Measurements from ENCODE around the gene THAP3. TPM values are rescaled to one million over a fixed set of nuclear protein-coding genes. Genes with fewer than 3 reads are reported as not detected.

The THAP3 gene
- total and polyA plus RNA-seq, 10 donors: 13.0 to 29.1 (median 17.4) TPM

DNA sequence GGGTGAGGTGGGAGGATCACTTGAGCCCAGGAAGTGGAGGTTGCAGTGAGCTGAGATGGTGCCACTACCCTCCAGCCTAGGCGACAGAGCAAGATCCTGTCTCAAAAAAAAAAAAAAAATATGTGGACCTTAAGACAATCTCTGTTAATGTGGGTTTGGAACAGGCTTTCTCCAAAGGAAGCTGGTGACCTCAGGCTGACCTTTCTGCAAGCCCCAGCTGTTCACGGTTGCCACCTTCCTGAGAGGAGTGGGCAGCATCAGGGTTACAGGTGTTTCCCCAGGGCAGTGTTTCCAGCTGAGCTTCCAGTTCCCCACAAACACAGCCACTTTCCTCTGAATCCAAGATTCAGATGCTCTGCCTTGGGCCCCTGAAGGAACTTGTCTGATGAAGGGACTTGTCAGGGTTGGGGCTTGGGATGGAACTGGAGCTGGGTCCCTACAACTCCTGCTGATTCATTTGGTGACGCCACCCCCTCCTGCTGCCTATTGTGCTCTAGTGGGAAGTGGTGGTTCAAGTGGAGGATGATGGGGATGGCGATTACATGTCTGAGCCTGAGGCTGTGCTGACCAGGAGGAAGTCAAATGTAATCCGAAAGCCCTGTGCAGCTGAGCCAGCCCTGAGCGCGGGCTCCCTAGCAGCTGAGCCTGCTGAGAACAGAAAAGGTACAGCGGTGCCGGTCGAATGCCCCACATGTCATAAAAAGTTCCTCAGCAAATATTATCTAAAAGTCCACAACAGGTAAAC is 42.9 kb upstream of the THAP3 start:
- H3K36me3 ChIP-seq: peaks cover 0 to 17% (median 0%) of the 10 kb centered on the region in 6 donors
- H3K27ac ChIP-seq: peak overlapping the region in 7 of 8 donors; percentile 69 to 98 (median 96)
- peak; percentile 85 for DNase-seq
- TF ChIP-seq POLR2A (IDR thresholded peaks at IDR 0.05) (no peak), POLR2AphosphoS5 (IDR thresholded peaks at IDR 0.05) (peak in 2 of 3 donors; percentile 19 to 56)
- 37 to 56% (median 49%) methylated on average over 10 of the region's 10 CpGs for WGBS, 5 donors
- intact Hi-C loops (cut with DNase I; ENCODE audit: low total_unique reads): no loop called here
- H3K4me3 ChIP-seq: peak overlapping the region in 1 of 8 donors; percentile 90
- peaks cover 18 to 78% (median 52%) of the 10 kb centered on the region in 6 donors for H3K4me1 ChIP-seq
- H3K27me3 ChIP-seq (replicated peaks in 1 of 7): no peaks in the 10 kb centered on the region
- H3K9me3 ChIP-seq: no peaks in the 10 kb centered on the region

DNA sequence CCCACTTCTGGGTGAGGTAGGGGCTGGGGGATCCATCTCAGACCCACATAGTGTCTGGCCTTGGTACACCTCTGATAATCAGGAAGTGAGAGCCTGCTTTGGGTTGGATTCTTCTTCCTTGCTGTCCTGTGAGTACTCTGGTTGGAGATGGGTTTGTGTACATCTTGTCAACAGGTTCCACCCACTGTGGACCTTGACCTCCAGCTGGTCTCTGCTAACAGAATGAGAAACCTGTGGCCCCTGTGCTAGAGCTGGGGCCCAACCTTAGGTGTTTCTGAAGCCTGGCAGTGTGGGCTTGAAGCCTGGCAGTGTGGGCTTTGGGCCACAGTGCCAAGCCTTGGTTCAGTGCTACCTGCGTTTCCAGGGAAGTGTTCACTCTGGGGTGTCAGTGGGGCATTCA is 42.3 kb upstream of the THAP3 start:
- intact Hi-C loops (cut with DNase I; ENCODE audit: low total_unique reads): no loop called here
- H3K27ac ChIP-seq: peak overlapping the region in 7 of 8 donors; percentile 59 to 98 (median 94)
- no peaks in the 10 kb centered on the region for H3K9me3 ChIP-seq
- no peak for DNase-seq
- TF ChIP-seq, protein P1, sequence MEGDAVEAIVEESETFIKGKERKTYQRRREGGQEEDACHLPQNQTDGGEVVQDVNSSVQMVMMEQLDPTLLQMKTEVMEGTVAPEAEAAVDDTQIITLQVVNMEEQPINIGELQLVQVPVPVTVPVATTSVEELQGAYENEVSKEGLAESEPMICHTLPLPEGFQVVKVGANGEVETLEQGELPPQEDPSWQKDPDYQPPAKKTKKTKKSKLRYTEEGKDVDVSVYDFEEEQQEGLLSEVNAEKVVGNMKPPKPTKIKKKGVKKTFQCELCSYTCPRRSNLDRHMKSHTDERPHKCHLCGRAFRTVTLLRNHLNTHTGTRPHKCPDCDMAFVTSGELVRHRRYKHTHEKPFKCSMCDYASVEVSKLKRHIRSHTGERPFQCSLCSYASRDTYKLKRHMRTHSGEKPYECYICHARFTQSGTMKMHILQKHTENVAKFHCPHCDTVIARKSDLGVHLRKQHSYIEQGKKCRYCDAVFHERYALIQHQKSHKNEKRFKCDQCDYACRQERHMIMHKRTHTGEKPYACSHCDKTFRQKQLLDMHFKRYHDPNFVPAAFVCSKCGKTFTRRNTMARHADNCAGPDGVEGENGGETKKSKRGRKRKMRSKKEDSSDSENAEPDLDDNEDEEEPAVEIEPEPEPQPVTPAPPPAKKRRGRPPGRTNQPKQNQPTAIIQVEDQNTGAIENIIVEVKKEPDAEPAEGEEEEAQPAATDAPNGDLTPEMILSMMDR (IDR thresholded peaks at IDR 0.05 in 8 of 11, conservative IDR thresholded peaks at IDR 0.05 in 3 of 11): no peak
- no peak for TF ChIP-seq POLR2AphosphoS5 (IDR thresholded peaks at IDR 0.05)
- no peak for TF ChIP-seq POLR2A (IDR thresholded peaks at IDR 0.05)
- no peaks in the 10 kb centered on the region for H3K27me3 ChIP-seq (replicated peaks in 1 of 7)
- H3K4me3 ChIP-seq: peak overlapping the region in 1 of 8 donors; percentile 90
- WGBS, 5 donors: 70 to 90% (median 84%) methylated on average over 1 of the region's 1 CpG
- peaks cover 0 to 24% (median 2%) of the 10 kb centered on the region in 6 donors for H3K36me3 ChIP-seq
- peaks cover 23 to 85% (median 59%) of the 10 kb centered on the region in 6 donors for H3K4me1 ChIP-seq

DNA sequence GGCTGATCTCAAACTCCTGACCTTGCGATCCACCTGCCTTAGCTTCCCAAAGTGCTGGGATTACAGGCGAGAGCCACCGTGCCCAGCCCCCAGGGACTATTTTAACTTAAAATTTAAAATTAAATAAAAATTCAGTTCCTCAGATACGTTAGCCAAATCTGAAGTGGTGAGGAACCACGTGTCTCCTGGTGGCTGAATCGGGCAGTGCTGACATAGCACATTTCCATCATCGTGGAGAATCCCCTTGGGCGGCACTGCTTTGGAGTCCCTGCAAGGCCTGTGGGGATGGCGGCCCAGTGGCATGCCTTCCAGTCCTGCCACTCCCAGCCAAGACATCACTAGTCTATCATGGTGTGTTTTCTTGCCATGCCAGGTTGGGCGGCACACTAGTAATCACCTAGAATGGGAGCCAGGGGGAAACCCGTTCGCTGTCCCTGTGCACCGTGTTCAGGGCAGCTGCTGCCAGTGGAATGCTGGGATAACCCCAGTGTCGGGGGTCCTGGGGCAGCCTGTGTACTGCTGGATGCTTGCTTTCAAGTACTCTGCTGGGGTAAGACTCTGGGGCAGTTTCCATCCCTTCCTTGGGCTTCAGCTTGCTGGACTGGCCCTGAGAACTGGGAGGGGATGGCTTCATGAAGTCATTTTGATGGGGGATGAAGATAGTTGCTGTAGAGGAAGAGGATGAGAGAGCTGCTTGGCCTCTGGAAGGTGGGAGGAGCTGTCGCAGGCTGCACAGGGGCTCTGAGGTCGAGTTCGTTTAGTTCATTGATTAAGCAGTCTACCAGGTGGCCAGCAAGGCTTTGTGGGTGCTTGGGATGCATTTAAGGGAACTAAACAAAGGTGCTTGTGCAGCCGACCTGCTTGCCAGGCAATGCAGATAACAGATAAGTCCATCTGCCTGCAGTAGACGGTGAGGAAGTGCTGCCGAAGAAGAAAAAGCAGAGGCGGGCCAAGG is 40.3 kb upstream of the THAP3 start:
- H3K36me3 ChIP-seq: peaks cover 0 to 44% (median 22%) of the 10 kb centered on the region in 6 donors
- 72 to 85% (median 76%) methylated on average over 20 to 21 of the region's 21 CpGs for WGBS, 5 donors
- H3K27me3 ChIP-seq (replicated peaks in 1 of 7): no peaks in the 10 kb centered on the region
- no peaks in the 10 kb centered on the region for H3K9me3 ChIP-seq
- TF ChIP-seq, protein P1 (IDR thresholded peaks at IDR 0.05 in 8 of 11, conservative IDR thresholded peaks at IDR 0.05 in 3 of 11): peak in 3 of 11 experiments; percentile 7 to 24 (median 13)
- TF ChIP-seq POLR2AphosphoS5 (IDR thresholded peaks at IDR 0.05) (peak in 2 of 3 donors; percentile 33 to 51), POLR2A (IDR thresholded peaks at IDR 0.05) (no peak)
- H3K4me3 ChIP-seq: no peak overlapping the region
- no peak for DNase-seq
- peaks cover 31 to 95% (median 68%) of the 10 kb centered on the region in 6 donors for H3K4me1 ChIP-seq
- no peak overlapping the region for H3K27ac ChIP-seq
- intact Hi-C loops (cut with DNase I; ENCODE audit: low total_unique reads): no loop called here

DNA sequence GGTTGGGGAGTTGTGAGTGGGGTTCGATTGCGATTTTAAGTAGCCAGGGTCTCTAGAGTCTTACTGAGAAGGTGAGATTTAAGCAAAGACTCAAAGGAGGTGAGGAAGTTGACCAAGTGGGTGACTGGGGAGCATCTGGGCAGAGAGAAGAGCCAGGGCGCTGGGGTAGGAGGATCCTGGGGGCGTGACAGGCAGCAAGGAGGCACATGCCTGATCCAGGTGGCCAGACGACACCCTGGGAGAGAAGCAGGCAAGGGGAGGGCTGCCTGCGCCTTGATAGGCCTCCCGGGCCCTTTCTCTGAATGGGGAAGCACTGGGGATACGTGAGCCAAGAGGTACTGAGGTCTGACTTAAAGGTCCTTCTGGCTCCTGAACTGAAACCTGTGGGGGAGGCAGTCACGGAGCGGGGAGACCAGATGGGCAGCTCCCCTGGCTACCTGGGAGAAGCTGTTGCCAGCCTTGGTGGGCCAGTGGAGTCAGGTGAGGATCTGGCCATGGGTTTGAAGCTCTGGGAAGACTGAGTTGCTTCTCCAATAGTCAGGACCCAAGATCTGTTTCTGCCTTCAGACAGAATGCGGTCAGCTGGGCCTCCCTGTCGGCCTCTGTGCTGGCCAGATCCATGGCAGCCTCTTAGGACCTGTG is 39.5 kb upstream of the THAP3 start:
- no peak overlapping the region for H3K4me3 ChIP-seq
- no peak overlapping the region for H3K27ac ChIP-seq
- WGBS, 5 donors: 85 to 91% (median 90%) methylated on average over 10 to 12 of the region's 12 CpGs
- H3K36me3 ChIP-seq: peaks cover 0 to 52% (median 30%) of the 10 kb centered on the region in 6 donors
- no peaks in the 10 kb centered on the region for H3K27me3 ChIP-seq (replicated peaks in 1 of 7)
- TF ChIP-seq POLR2AphosphoS5 (IDR thresholded peaks at IDR 0.05) (peak in 1 of 3 donors; percentile 43), POLR2A (IDR thresholded peaks at IDR 0.05) (no peak)
- TF ChIP-seq, protein P1 (IDR thresholded peaks at IDR 0.05 in 8 of 11, conservative IDR thresholded peaks at IDR 0.05 in 3 of 11): no peak
- H3K9me3 ChIP-seq: no peaks in the 10 kb centered on the region
- H3K4me1 ChIP-seq: peaks cover 31 to 99% (median 68%) of the 10 kb centered on the region in 6 donors
- DNase-seq: no peak
- intact Hi-C loops (cut with DNase I; ENCODE audit: low total_unique reads): no loop called here

Measured in spleen (tissue), 11 donors.